NT2/D1 (cell line): ENCODE data around the gene RTL1.

ENCODE experiments used
- DNase-seq: peaks from one replicate; pipeline ENCODE4 v3.0.0-alpha.2; 2011; ENCODE audit warnings: low read depth, low spot score
- H3K27me3 ChIP-seq: 2 replicates; pipeline ENCODE4 v1.6.0; 2011; ENCODE audit warnings: mild to moderate bottlenecking; ENCODE audit not compliant: insufficient read length, insufficient read depth
- H3K36me3 ChIP-seq: 2 replicates; pipeline ENCODE4 v1.6.1; 2011; ENCODE audit warnings: mild to moderate bottlenecking, low read length, mixed read lengths; ENCODE audit not compliant: insufficient read depth, insufficient read length
- H3K4me1 ChIP-seq: 2 replicates; pipeline ENCODE4 v1.5.1; 2011; ENCODE audit not compliant: insufficient read depth, insufficient read length
- H3K4me3 ChIP-seq: 2 replicates; pipeline ENCODE4 v1.5.1; 2011; ENCODE audit warnings: low read depth; ENCODE audit not compliant: insufficient read length
- H3K9ac ChIP-seq: 2 replicates; pipeline ENCODE4 v1.6.0; 2011; ENCODE audit warnings: low read depth; ENCODE audit not compliant: insufficient read length
- H3K9me3 ChIP-seq: 2 replicates; pipeline ENCODE4 v1.5.1; 2011; ENCODE audit warnings: mild to moderate bottlenecking, low read length; ENCODE audit not compliant: insufficient read depth
- SUZ12 ChIP-seq: IDR thresholded peaks from 2 replicates; pipeline ENCODE4 v1.6.1; 2011; ENCODE audit not compliant: insufficient read length, insufficient read depth; ENCODE audit errors: extremely low read depth
- YY1 ChIP-seq: IDR thresholded peaks from 2 replicates; pipeline ENCODE4 v1.6.1; 2011; ENCODE audit not compliant: insufficient read length, insufficient read depth
- ZNF274 ChIP-seq: IDR thresholded peaks from 2 replicates; pipeline ENCODE4 v1.6.1; 2011; ENCODE audit warnings: mild to moderate bottlenecking, low read depth, low read length

The RTL1 gene

DNA sequence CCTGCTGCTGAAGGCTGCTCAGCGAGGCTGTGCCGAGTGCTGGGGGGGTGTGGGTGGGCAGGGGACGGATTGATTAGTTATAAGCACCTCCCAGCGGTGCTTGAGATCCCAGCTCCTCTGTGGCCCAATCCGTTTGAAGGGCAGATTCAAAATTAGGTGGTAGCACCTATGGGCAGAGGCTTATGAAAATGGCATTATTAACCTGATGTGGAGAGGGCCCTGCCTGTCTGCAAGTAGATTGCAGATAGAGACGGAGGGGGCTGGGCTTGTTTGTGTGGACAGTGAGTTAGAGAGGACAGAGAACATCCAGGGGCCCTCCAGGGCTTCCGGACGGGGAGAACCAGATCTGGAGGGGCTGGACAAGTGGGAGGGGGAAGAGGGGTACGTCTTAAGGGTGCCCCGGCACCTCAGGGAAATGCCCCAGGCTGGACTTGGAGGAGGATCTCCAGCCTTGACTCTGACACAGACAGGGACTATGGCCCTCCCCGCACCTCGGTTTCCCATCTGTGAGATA, at the start of gene RTL1:
Gene RTL1, minus strand, starts transcription at position 51 of the 514 bp plus-strand sequence. CDS start 18,934 bp downstream, outside the sequence.
- H3K4me3 ChIP-seq, result no peak within 1 kb of the TSS

DNA sequence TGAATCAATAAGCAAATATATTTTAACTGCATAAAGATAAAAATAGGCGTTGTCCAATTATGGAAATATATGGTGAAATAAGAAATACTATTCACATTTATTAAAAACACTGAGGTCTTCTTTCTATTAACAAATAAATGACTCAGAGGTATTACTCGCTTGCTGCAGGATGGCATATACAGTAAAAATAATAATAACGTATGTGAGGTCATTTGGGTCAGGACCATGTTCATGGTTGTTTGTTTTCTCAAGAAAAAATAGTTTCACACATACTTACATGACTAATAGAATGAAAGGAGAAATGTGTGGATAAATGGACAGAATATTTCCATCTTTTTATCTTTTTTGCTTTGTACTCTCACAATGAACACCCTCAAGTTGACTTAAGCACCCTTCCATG, 46.5 kb upstream of the RTL1 start:
- Histone ChIP-seq H3K36me3 (no peaks in the 10 kb centered on the region), H3K27me3 (no peaks in the 10 kb centered on the region), H3K4me3 (no peak overlapping the region), H3K9ac (no peak overlapping the region), H3K4me1 (no peaks in the 10 kb centered on the region), H3K9me3 (no peaks in the 10 kb centered on the region)
- DNase-seq, result no peak
- TF ChIP-seq YY1 (no peak), ZNF274 (no peak), SUZ12 (no peak)

More for the DNA sequence above, at the start of gene RTL1:
- Histone ChIP-seq H3K36me3 (no peaks in the 10 kb centered on the region), H3K27me3 (peaks cover 9% of the 10 kb centered on the region), H3K9ac (no peak within 1 kb of the TSS), H3K4me1 (peaks cover 10% of the 10 kb centered on the region), H3K9me3 (peaks cover 12% of the 10 kb centered on the region; the same call in 1 of the 2 replicates)
- TF ChIP-seq ZNF274 (no peak), SUZ12 (no peak), YY1 (no peak)
- DNase-seq, result no peak

DNA sequence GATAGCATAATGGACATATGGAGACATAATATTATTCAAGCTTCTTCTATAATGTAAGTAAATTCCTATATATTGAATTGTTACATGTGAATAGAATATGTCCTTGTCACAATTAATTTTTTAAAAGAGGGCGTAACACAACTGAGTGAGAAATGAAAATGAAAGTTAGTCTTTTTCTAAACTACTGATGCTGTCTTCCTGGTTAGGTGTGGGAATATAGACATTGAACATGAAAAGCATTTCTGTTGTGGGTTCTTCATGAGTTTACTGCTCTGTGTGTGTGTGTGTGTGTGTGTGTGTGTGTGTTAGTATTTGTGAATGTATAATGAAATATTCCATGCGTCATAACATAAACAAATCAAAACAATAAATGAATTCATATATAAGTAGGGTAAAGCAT, 40.5 kb upstream of the RTL1 start:
- TF ChIP-seq YY1, result no peak
- no peak for TF ChIP-seq ZNF274
- no peak for TF ChIP-seq SUZ12
- Histone ChIP-seq H3K4me1 (no peaks in the 10 kb centered on the region), H3K4me3 (no peak overlapping the region), H3K36me3 (no peaks in the 10 kb centered on the region), H3K27me3 (no peaks in the 10 kb centered on the region), H3K9ac (no peak overlapping the region), H3K9me3 (no peaks in the 10 kb centered on the region)
- DNase-seq, result no peak

DNA sequence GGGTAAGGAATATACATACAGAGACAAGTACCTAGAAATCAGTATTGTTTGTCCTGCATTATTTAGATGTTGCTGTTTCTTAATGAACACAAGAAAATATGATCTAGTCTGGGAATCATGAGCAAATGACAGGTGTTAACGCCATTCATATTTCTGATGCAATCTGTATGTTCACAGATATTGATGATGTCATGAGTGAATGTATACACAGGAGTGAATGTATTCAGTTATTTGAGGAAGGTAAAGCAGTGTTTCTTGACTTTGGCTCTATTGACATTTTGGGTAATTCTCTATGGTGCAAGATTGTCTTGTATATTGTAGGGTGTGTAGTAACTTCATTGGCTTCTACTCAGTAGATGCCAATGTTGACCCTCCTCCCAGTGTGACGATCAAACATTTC, 26.7 kb upstream of the RTL1 start:
- Histone ChIP-seq H3K4me1 (no peaks in the 10 kb centered on the region), H3K4me3 (no peak overlapping the region), H3K36me3 (no peaks in the 10 kb centered on the region), H3K9ac (no peak overlapping the region), H3K27me3 (no peaks in the 10 kb centered on the region), H3K9me3 (no peaks in the 10 kb centered on the region)
- no peak for DNase-seq
- TF ChIP-seq YY1 (no peak), ZNF274 (no peak), SUZ12 (no peak)

DNA sequence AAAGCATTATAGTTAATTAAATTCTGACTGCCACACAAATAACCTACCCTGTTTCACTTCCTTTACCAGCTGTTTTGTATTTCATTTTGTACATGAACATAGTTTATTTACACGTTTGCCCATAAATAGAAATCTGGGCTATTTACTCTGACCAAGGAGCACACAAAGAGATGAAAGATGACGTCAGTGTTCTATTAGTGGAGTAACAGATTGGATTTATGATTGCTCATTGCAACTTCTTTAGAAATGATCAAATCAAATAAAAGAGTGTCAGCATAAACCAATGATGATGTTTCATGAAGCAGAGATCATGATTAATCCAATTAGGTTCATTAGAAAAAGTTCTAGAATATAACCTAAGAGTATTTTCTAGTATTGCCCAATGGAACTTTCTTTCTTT, 12.0 kb upstream of the RTL1 start:
- Histone ChIP-seq H3K9me3 (no peaks in the 10 kb centered on the region), H3K4me3 (no peak overlapping the region), H3K9ac (no peak overlapping the region), H3K36me3 (no peaks in the 10 kb centered on the region), H3K4me1 (no peaks in the 10 kb centered on the region), H3K27me3 (no peaks in the 10 kb centered on the region)
- TF ChIP-seq SUZ12 (no peak), ZNF274 (no peak), YY1 (no peak)
- DNase-seq, result no peak

DNA sequence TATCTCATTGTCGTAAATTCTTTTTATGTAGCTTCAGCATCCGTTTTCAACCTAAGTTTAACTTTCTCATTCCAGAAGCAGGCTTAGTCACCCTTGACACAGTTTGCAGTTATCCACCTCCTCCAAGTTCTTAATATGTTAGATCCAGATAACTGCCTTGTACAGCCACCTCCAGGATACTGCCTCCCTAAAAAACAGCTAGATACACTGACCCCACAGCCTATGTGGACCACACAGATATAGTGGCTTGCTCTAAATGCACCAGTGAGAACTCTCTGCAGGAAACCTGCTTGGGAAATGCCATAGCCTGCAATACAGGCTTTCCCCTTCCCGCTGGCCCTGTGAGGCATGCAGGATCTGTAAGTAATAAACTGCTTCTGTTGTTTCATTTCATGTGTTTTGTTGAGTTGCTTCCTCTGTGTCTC, 11.1 kb upstream of the RTL1 start:
- TF ChIP-seq SUZ12 (no peak), ZNF274 (no peak), YY1 (no peak)
- no peaks in the 10 kb centered on the region for H3K4me1 ChIP-seq
- H3K9ac ChIP-seq, result no peak overlapping the region
- DNase-seq, result no peak
- H3K4me3 ChIP-seq, result no peak overlapping the region
- no peaks in the 10 kb centered on the region for H3K27me3 ChIP-seq
- H3K9me3 ChIP-seq, result no peaks in the 10 kb centered on the region; the same call in 1 of the 2 replicates
- no peaks in the 10 kb centered on the region for H3K36me3 ChIP-seq

DNA sequence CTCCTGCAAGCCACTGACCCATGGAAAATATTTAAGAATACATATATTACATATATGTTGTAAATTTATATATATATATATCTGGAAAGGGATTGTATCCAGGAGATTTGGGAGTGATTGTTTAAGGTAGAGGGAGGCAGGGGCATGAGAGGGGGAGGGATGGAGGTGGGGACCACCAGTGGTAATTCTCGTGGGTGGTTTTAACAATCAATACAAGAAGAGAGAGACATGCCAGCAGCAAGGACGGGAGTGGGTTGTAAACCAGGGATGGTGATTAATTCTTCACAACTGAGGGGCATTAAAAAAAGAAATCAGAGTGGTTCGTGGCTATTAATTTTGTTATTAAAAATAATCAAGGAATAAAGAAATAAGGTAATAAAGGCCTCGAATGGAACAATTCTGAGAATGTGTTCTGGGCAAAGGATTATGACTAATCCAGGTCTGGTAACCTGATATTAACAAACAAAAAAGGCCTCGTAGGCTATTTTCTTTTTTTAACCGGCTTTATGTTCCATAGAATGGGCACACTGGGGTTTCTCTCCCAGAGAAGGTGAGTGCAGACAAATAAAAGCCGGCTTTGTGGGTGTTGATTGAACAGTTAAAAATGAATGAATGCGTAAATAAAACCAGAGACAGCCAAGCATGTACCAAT, 8.3 kb upstream of the RTL1 start:
- Histone ChIP-seq H3K36me3 (no peaks in the 10 kb centered on the region), H3K27me3 (no peaks in the 10 kb centered on the region), H3K9ac (no peak overlapping the region), H3K4me3 (no peak overlapping the region), H3K9me3 (no peaks in the 10 kb centered on the region; the same call in 1 of the 2 replicates), H3K4me1 (no peaks in the 10 kb centered on the region)
- TF ChIP-seq ZNF274 (no peak), SUZ12 (no peak), YY1 (no peak)
- no peak for DNase-seq
